Tibial nerve (tissue), 4 donors: ENCODE data around the gene AUNIP. TPM values are rescaled to one million over a fixed set of nuclear protein-coding genes. Genes with fewer than 3 reads are reported as not detected.

Experiments
- DNase-seq, 2 donors: peaks; one replicate each; pipeline ENCODE4 v3.0.0-alpha.2; 2019; ENCODE audit warnings: low spot score in 2 of 2
- H3K27ac ChIP-seq, 4 donors: fragments of 200-600 bp; sonication (generic) in 3 of 4; one replicate each; pipeline ENCODE4 v1.5.1; 2017 to 2019; ENCODE audit warnings: mild to moderate bottlenecking in 1 of 4
- H3K27me3 ChIP-seq, 2 donors: fragments of 200-600 bp; sonication (generic) in 1 of 2; one replicate each; pipeline versions ENCODE4 v1.5.1 to v1.6.0; 2017 to 2019
- H3K36me3 ChIP-seq, 3 donors: fragments of 200-600 bp; sonication (generic); one replicate each; pipeline ENCODE4 v1.5.1; 2018 to 2019
- H3K4me1 ChIP-seq, 4 donors: fragments of 200-600 bp; sonication (generic) in 3 of 4; one replicate each; pipeline ENCODE4 v1.5.1; 2017 to 2019
- H3K4me3 ChIP-seq, 4 donors: fragments of 200-600 bp; sonication (generic) in 3 of 4; one replicate each; pipeline ENCODE4 v1.5.1; 2017 to 2019; ENCODE audit warnings: mild to moderate bottlenecking in 1 of 4, moderate library complexity in 1 of 4
- H3K9me3 ChIP-seq, 4 donors: fragments of 200-600 bp; sonication (generic) in 3 of 4; one replicate each; pipeline ENCODE4 v1.5.1; 2017 to 2019
- CTCF ChIP-seq, 5 experiments: fragments of 200-600 bp in 3 of 5; fragments of 450-650 bp in 2 of 5; sonication (generic) in 3 of 5; IDR thresholded peaks; one replicate each; pipeline ENCODE4 v1.5.1; 2016 to 2019; ENCODE audit warnings: antibody characterized with exemption in 5 of 5, mild to moderate bottlenecking in 3 of 5, moderate library complexity in 2 of 5
- EP300 ChIP-seq, 2 donors: sonication (generic); formaldehyde crosslinking; IDR thresholded peaks; one replicate each; pipeline ENCODE4 v1.6.1; 2017; ENCODE audit warnings: antibody characterized with exemption in 2 of 2, mild to moderate bottlenecking in 1 of 2
- POLR2A ChIP-seq, 2 donors: fragments of 450-650 bp; IDR thresholded peaks; one replicate each; pipeline ENCODE4 v1.6.1; 2017; ENCODE audit warnings: antibody characterized with exemption in 2 of 2, mild to moderate bottlenecking in 2 of 2, moderate library complexity in 2 of 2
- WGBS, 2 donors: methylation state at CpG; one replicate each; pipeline ENCODE4 v1.1.5; 2018; 5-methylcytosine and 5-hydroxymethylcytosine counted together
- total RNA-seq, 4 donors: library from RNA; depleted of rRNA; stranded (reverse); fragments of >200 nt; gene quantifications; one replicate each; pipeline ENCODE4 v1.1.0, GENCODE V29; 2016

The AUNIP gene
- total RNA-seq, 4 donors from 2014 or later: not detected

DNA sequence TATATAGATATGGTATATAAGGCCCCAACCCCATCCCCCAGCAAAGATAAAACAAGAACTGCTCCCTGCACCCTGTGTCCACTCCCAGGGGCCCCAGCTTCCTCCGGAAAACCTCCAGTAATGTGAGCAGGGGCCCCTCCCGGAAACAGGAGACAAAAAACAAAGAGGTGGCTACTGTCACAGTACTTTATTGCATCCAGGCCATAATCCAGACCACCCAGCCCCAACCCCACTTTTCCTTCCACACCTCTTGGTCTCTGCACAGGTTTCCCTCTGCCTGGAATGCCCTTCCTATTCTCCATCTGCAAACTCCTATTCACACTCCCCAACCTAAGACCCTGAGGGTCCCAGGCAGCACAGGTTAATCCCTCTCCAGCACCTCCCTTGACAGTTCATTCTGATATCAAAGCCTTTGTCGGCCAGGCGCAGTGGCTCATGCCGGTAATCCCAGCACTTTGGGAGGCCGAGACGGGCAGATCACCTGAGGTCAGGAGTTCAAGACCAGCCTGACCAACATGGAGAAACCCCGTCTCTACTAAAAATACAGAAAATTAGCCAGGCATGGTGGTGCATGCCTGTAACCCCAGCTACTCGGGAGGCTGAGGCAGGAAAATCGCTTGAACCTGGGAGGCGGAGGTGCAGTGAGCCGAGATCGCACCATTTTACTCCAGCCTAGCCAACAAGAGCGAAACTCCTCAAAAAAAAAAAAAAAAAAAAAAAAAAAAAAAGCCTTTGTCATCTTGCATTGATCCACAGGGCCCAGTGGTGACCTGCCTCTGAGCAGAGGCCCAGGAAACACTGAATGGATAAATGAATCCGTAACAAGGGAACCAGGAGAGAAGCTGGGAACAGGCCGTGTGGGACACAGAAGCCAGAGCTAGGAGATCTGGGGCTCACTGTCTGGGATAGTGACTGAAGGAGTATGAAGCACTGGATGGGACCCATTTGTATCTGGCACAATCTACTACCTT is 2.3 kb upstream of the AUNIP start:
- H3K4me1 ChIP-seq: peaks cover 0 to 24% (median 10%) of the 10 kb centered on the region in 4 donors
- H3K4me3 ChIP-seq: no peak overlapping the region
- 68% methylated on average over 16 of the region's 16 CpGs for WGBS, 2 donors
- DNase-seq: no peak
- no peaks in the 10 kb centered on the region for H3K27me3 ChIP-seq
- no peak for TF ChIP-seq EP300 (IDR thresholded peaks at IDR 0.05)
- no peak for TF ChIP-seq POLR2A (IDR thresholded peaks at IDR 0.05)
- TF ChIP-seq CTCF (IDR thresholded peaks at IDR 0.05): no peak
- H3K36me3 ChIP-seq: peaks cover 0 to 26% (median 0%) of the 10 kb centered on the region in 3 donors
- no peaks in the 10 kb centered on the region for H3K9me3 ChIP-seq
- peak overlapping the region in 2 of 4 donors; percentile 23 to 24 for H3K27ac ChIP-seq

DNA sequence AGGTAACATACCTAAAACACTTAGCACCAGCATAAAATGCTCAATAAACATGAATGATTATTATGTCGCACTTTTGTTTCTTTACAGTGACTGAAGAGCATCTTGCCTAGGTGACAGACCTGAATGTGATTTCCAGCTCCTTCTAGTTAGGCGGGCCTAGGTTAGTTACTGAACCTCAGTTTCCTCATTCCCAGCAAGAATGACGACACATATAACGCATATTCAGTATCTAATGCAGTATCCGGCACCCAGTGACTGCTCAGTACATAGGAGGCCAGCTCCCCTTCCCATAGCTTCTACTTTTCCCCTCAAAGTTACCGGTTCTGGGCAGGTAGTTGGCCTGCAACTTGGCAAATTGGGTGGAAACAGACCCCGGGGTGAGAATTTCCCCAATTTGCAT is 763 bp downstream of the AUNIP start:
- DNase-seq: no peak
- 47 to 48% methylated on average over 7 of the region's 7 CpGs for WGBS, 2 donors
- Histone ChIP-seq H3K4me3 (peak overlapping the region in 1 of 4 donors; percentile 57), H3K36me3 (peaks cover 0 to 15% (median 0%) of the 10 kb centered on the region in 3 donors), H3K27ac (no peak overlapping the region), H3K9me3 (no peaks in the 10 kb centered on the region), H3K27me3 (no peaks in the 10 kb centered on the region), H3K4me1 (peaks cover 0 to 24% (median 10%) of the 10 kb centered on the region in 4 donors)
- TF ChIP-seq CTCF (IDR thresholded peaks at IDR 0.05): no peak
- no peak for TF ChIP-seq POLR2A (IDR thresholded peaks at IDR 0.05)
- no peak for TF ChIP-seq EP300 (IDR thresholded peaks at IDR 0.05)

GRCh38 chr1:25856856-25857255 is 2.4 kb downstream of the AUNIP start:
- WGBS, 2 donors: 90 to 93% methylated on average over 11 of the region's 11 CpGs
- no peaks in the 10 kb centered on the region for H3K36me3 ChIP-seq
- no peaks in the 10 kb centered on the region for H3K27me3 ChIP-seq
- no peak overlapping the region for H3K27ac ChIP-seq
- H3K9me3 ChIP-seq: no peaks in the 10 kb centered on the region
- TF ChIP-seq EP300 (IDR thresholded peaks at IDR 0.05) (no peak), CTCF (IDR thresholded peaks at IDR 0.05) (no peak), POLR2A (IDR thresholded peaks at IDR 0.05) (no peak)
- no peak for DNase-seq
- peaks cover 0 to 24% (median 10%) of the 10 kb centered on the region in 4 donors for H3K4me1 ChIP-seq
- H3K4me3 ChIP-seq: no peak overlapping the region

GRCh38 chr1:25854554-25854953 is 4.7 kb downstream of the AUNIP start:
- WGBS, 2 donors: 94% methylated on average over 2 of the region's 2 CpGs
- Histone ChIP-seq H3K9me3 (no peaks in the 10 kb centered on the region), H3K4me1 (peaks cover 0 to 8% (median 7%) of the 10 kb centered on the region in 4 donors), H3K27me3 (no peaks in the 10 kb centered on the region), H3K36me3 (no peaks in the 10 kb centered on the region), H3K4me3 (no peak overlapping the region), H3K27ac (no peak overlapping the region)
- no peak for TF ChIP-seq POLR2A (IDR thresholded peaks at IDR 0.05)
- no peak for TF ChIP-seq EP300 (IDR thresholded peaks at IDR 0.05)
- no peak for TF ChIP-seq CTCF (IDR thresholded peaks at IDR 0.05)
- DNase-seq: no peak

GRCh38 chr1:25848531-25848930 is 10.7 kb downstream of the AUNIP start:
- Histone ChIP-seq H3K27me3 (no peaks in the 10 kb centered on the region), H3K4me1 (no peaks in the 10 kb centered on the region), H3K36me3 (no peaks in the 10 kb centered on the region), H3K27ac (no peak overlapping the region), H3K9me3 (no peaks in the 10 kb centered on the region), H3K4me3 (no peak overlapping the region)
- 76 to 92% methylated on average over 1 of the region's 1 CpG for WGBS, 2 donors
- TF ChIP-seq POLR2A (IDR thresholded peaks at IDR 0.05) (no peak), EP300 (IDR thresholded peaks at IDR 0.05) (no peak), CTCF (IDR thresholded peaks at IDR 0.05) (no peak)
- no peak for DNase-seq
